Panc1 (cell line): ENCODE results near the gene KRTAP10-11. TPM values are rescaled to one million over a fixed set of nuclear protein-coding genes. Genes with fewer than 3 reads are reported as not detected.

Source experiments
- ATAC-seq: fragments of 200-7000 bp; cut with Tn5 transposase; 2 replicates; pipeline ENCODE4 v1.9.1; 2020; ENCODE audit warnings: mild to moderate bottlenecking, moderate library complexity
- BruUV-seq: library from RNA; stranded (reverse); fragments of 400-500 nt; replicated peaks from 2 replicates; lab custom pipeline; 2021; lab: Mats Ljungman, UMichigan
- CTCF ChIA-PET: fragments of 300-600 bp; sonication (Branson Sonifier 250); formaldehyde crosslinking; loops from one replicate; lab custom pipeline; 2022; ENCODE audit warnings: antibody characterized with exemption; lab: Charles Lee
- POLR2A ChIA-PET: fragments of 300-600 bp; sonication (Branson Sonifier 250); formaldehyde crosslinking; loops from one replicate; lab custom pipeline; 2022; ENCODE audit warnings: antibody characterized with exemption; lab: Charles Lee
- DNase-seq: peaks from one replicate; pipeline ENCODE4 v3.0.0-alpha.2; 2010; ENCODE audit warnings: low read depth, low spot score
- H3K27ac ChIP-seq: 2 replicates; pipeline ENCODE4 v1.5.1; 2011; ENCODE audit warnings: mild to moderate bottlenecking, low read length, inconsistent platforms
- H3K27me3 ChIP-seq: fragments of 200-500 bp; sonication (Bioruptor generic); 2 replicates; pipeline ENCODE4 v1.6.0; 2014; ENCODE audit warnings: low read length, inconsistent platforms; ENCODE audit not compliant: control insufficient read depth, insufficient read depth
- H3K36me3 ChIP-seq: fragments of 200-500 bp; sonication (Bioruptor generic); 2 replicates; pipeline ENCODE4 v1.5.1; 2014; ENCODE audit warnings: inconsistent platforms, mild to moderate bottlenecking, low read length, moderate library complexity; ENCODE audit not compliant: control insufficient read depth, insufficient read depth
- H3K4me1 ChIP-seq: 2 replicates; pipeline ENCODE4 v1.5.1; 2011; ENCODE audit warnings: inconsistent platforms, mild to moderate bottlenecking, low read length, moderate library complexity; ENCODE audit not compliant: control insufficient read depth, insufficient read depth
- H3K4me3 ChIP-seq, 2 experiments: 2 replicates each; pipeline ENCODE4 v1.5.1; 2011 to 2012; ENCODE audit warnings: low read depth in 2 of 2, low read length in 2 of 2, mild to moderate bottlenecking in 2 of 2, inconsistent platforms in 1 of 2, moderate library complexity in 1 of 2
- H3K9me3 ChIP-seq: fragments of 200-500 bp; sonication (Bioruptor generic); 2 replicates; pipeline ENCODE4 v1.5.1; 2014; ENCODE audit warnings: low read depth, mild to moderate bottlenecking, inconsistent platforms, low read length, moderate library complexity; ENCODE audit not compliant: control insufficient read depth, insufficient read depth
- POLR2AphosphoS5 ChIP-seq: IDR thresholded peaks from 2 replicates; pipeline ENCODE4 v1.6.1; 2012; ENCODE audit warnings: mild to moderate bottlenecking, low read depth, low read length, moderate library complexity
- SIN3A ChIP-seq: IDR thresholded peaks from 2 replicates; pipeline ENCODE4 v1.6.1; 2012; ENCODE audit warnings: low read depth, mild to moderate bottlenecking, low read length, moderate library complexity, borderline replicate concordance; ENCODE audit not compliant: insufficient read depth
- TCF7L2 ChIP-seq: IDR thresholded peaks from 2 replicates; pipeline ENCODE4 v1.6.1; 2011; ENCODE audit warnings: mild to moderate bottlenecking, low read depth, low read length, inconsistent platforms
- in situ Hi-C: cut with HindIII; loops from 2 replicates; pipeline ENCODE4 v1.10.0; 2016; ENCODE audit warnings: low sequenced_read_pairs, low pct_unique_long_range_greater_than_20kb
- intact Hi-C: fragments of 100-400 bp; cut with micrococcal nuclease; formaldehyde crosslinking; loops from one replicate; pipeline ENCODE4 v1.10.0; 2022; ENCODE audit not compliant: unreplicated experiment
- total RNA-seq: library from RNA; stranded (reverse); gene quantifications from one replicate; pipeline ENCODE4 v1.2.1, GENCODE V29; 2021; ENCODE audit not compliant: unreplicated experiment
- TF ChIP-seq, protein P1 (sequence below), 2 experiments: IDR thresholded peaks; 2 replicates each; pipeline ENCODE4 v1.6.1; 2011 to 2012; ENCODE audit warnings: low read depth in 2 of 2, control low read depth in 1 of 2, low read length in 1 of 2, mild to moderate bottlenecking in 1 of 2, moderate library complexity in 1 of 2; ENCODE audit not compliant: insufficient read depth in 1 of 2
- TF ChIP-seq, protein P2 (sequence below): fragments of 450-650 bp; IDR thresholded peaks from 2 replicates; pipeline ENCODE4 v1.5.1; 2017; ENCODE audit warnings: mild to moderate bottlenecking

The KRTAP10-11 gene
- total RNA-seq, 1 experiment from 2014 or later: not detected

DNA sequence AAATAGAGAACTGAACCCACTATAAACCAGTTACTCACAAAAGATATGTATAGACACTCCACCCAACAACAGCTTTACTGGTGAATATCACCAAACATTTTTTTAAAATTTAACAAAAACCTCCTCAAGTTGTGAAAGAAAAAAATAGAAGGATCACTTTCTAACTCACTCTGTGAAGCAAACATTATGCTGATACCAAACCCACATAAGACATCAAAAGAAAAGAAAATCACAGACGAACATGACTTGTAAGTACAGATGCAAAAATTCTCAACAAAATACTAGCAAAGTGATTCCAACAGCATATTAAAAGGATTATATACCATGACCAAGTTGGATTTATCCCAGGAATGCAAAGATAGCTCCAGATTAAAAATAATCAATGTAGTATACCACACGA, 45.5 kb downstream of the KRTAP10-11 start:
- no peaks in the 10 kb centered on the region for H3K4me1 ChIP-seq
- H3K4me3 ChIP-seq: no peak overlapping the region
- H3K36me3 ChIP-seq: no peaks in the 10 kb centered on the region
- in situ Hi-C loops (no loop called here), intact Hi-C loops (no loop called here)
- CTCF ChIA-PET: interaction anchor here (0.8 kb wide), 1 partner anchor 91 kb away, joined by 3 read pairs; no protein-coding TSS in a partner anchor
- BruUV-seq: no TSS peak
- no peak for DNase-seq
- POLR2A ChIA-PET: interaction anchor here (0.6 kb wide), 1 partner anchor 15 kb away, joined by 4 read pairs; no protein-coding TSS in a partner anchor
- H3K9me3 ChIP-seq: peaks cover 4% of the 10 kb centered on the region; the same call in 1 of the 2 replicates
- no peak overlapping the region for H3K27ac ChIP-seq
- TF ChIP-seq, protein P1, sequence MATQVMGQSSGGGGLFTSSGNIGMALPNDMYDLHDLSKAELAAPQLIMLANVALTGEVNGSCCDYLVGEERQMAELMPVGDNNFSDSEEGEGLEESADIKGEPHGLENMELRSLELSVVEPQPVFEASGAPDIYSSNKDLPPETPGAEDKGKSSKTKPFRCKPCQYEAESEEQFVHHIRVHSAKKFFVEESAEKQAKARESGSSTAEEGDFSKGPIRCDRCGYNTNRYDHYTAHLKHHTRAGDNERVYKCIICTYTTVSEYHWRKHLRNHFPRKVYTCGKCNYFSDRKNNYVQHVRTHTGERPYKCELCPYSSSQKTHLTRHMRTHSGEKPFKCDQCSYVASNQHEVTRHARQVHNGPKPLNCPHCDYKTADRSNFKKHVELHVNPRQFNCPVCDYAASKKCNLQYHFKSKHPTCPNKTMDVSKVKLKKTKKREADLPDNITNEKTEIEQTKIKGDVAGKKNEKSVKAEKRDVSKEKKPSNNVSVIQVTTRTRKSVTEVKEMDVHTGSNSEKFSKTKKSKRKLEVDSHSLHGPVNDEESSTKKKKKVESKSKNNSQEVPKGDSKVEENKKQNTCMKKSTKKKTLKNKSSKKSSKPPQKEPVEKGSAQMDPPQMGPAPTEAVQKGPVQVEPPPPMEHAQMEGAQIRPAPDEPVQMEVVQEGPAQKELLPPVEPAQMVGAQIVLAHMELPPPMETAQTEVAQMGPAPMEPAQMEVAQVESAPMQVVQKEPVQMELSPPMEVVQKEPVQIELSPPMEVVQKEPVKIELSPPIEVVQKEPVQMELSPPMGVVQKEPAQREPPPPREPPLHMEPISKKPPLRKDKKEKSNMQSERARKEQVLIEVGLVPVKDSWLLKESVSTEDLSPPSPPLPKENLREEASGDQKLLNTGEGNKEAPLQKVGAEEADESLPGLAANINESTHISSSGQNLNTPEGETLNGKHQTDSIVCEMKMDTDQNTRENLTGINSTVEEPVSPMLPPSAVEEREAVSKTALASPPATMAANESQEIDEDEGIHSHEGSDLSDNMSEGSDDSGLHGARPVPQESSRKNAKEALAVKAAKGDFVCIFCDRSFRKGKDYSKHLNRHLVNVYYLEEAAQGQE (IDR thresholded peaks at IDR 0.05; ENCODE audit: insufficient read depth in 1 of 2, low read depth in 2 of 2, low read length in 1 of 2): no peak
- no peaks in the 10 kb centered on the region for H3K27me3 ChIP-seq
- ATAC-seq: no peak

DNA sequence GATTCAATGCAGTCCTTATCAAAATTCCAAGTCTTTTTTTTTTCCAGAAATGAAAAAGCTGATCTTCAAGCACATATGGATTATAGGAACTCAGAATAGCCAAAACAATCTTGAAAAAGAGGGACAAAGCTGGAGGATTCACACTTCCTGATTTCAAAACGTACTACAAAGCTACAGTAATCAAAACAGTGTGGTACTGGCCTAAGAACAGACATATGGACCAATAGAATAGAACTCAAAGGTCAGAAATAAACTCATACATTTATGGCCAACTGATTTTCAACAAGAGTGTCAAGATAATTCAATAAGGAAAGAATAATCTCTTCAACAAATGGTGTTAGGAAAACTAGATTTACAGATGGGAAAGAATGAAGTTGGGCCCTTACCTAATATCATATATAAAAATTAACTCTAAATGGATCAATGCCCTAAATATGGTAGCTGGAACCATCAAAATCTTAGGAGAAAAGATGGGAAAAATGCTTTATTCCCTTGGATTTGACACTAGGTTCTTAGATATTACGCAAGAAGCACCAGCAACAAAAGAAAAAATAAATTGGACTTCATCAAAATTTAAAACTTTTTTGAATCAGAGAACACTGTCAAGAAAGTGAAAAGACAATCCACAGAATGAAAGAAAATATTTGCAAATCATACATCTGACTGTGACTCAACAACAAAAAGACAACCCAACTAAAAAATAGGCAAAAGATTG, 46.7 kb downstream of the KRTAP10-11 start:
- no TSS peak for BruUV-seq
- DNase-seq: no peak
- intact Hi-C loops (no loop called here), in situ Hi-C loops (no loop called here)
- no peak overlapping the region for H3K4me3 ChIP-seq
- ChIA-PET CTCF (no interaction called here), POLR2A (no interaction called here)
- no peaks in the 10 kb centered on the region for H3K36me3 ChIP-seq
- H3K9me3 ChIP-seq: peaks cover 4% of the 10 kb centered on the region; the same call in 1 of the 2 replicates
- no peak overlapping the region for H3K27ac ChIP-seq
- no peak for ATAC-seq
- H3K4me1 ChIP-seq: no peaks in the 10 kb centered on the region
- TF ChIP-seq TCF7L2: no peak
- no peak for TF ChIP-seq POLR2AphosphoS5
- no peak for TF ChIP-seq SIN3A
- no peaks in the 10 kb centered on the region for H3K27me3 ChIP-seq

DNA sequence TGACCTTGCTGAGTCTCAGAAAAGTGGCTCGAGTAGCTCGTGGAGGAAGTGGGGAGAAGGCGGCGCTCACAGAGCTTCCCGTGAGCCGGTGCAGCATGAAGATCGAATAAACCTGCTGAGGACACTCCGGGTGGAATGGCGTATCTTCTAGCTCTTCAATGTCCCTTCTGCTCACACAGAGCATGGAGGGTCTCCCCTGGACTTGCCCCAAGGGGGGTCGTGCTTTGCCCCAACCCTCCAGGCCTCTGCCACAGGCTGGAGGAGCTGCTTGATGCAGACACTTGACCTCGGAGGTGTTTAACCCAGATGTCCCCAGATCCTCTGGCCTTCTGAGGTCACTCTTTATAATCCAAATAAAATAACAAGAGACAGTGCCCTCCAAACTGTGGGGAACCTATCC, 48.6 kb downstream of the KRTAP10-11 start:
- ATAC-seq (no peak), DNase-seq (no peak)
- Histone ChIP-seq H3K4me1 (no peaks in the 10 kb centered on the region), H3K27me3 (no peaks in the 10 kb centered on the region), H3K9me3 (peaks cover 4% of the 10 kb centered on the region; the same call in 1 of the 2 replicates), H3K36me3 (no peaks in the 10 kb centered on the region), H3K4me3 (no peak overlapping the region), H3K27ac (no peak overlapping the region)
- TF ChIP-seq, protein P1 (IDR thresholded peaks at IDR 0.05; ENCODE audit: insufficient read depth in 1 of 2, low read depth in 2 of 2, low read length in 1 of 2): no peak
- TF ChIP-seq TCF7L2 (no peak), SIN3A (no peak), POLR2AphosphoS5 (no peak)
- TF ChIP-seq, protein P2, sequence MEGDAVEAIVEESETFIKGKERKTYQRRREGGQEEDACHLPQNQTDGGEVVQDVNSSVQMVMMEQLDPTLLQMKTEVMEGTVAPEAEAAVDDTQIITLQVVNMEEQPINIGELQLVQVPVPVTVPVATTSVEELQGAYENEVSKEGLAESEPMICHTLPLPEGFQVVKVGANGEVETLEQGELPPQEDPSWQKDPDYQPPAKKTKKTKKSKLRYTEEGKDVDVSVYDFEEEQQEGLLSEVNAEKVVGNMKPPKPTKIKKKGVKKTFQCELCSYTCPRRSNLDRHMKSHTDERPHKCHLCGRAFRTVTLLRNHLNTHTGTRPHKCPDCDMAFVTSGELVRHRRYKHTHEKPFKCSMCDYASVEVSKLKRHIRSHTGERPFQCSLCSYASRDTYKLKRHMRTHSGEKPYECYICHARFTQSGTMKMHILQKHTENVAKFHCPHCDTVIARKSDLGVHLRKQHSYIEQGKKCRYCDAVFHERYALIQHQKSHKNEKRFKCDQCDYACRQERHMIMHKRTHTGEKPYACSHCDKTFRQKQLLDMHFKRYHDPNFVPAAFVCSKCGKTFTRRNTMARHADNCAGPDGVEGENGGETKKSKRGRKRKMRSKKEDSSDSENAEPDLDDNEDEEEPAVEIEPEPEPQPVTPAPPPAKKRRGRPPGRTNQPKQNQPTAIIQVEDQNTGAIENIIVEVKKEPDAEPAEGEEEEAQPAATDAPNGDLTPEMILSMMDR: no peak
- intact Hi-C loops: no loop called here
- ChIA-PET CTCF (no interaction called here), POLR2A (no interaction called here)
- in situ Hi-C loops: no loop called here
- BruUV-seq: no TSS peak
